BLaER1 (cell line): ENCODE results near the gene IFNK.
A peak's percentile ranks its signal among the peaks of the same experiment; 100 is the strongest.

ENCODE experiments used
- H3K27ac ChIP-seq: shearing (Covaris generic); formaldehyde crosslinking; 2 replicates; pipeline ENCODE4 v1.8.1; 2022
- H3K27me3 ChIP-seq: shearing (Covaris generic); formaldehyde crosslinking; 2 replicates; pipeline ENCODE4 v1.8.1; 2022
- H3K36me3 ChIP-seq: shearing (Covaris generic); formaldehyde crosslinking; 2 replicates; pipeline ENCODE4 v1.8.1; 2022
- H3K4me1 ChIP-seq: shearing (Covaris generic); formaldehyde crosslinking; 2 replicates; pipeline ENCODE4 v1.8.1; 2022
- H3K4me2 ChIP-seq: shearing (Covaris generic); formaldehyde crosslinking; 2 replicates; pipeline ENCODE4 v1.8.1; 2022
- H3K4me3 ChIP-seq: shearing (Covaris generic); formaldehyde crosslinking; 2 replicates; pipeline ENCODE4 v1.8.1; 2022
- H3K9ac ChIP-seq: shearing (Covaris generic); formaldehyde crosslinking; 2 replicates; pipeline ENCODE4 v1.8.1; 2022
- H3K9me3 ChIP-seq: shearing (Covaris generic); formaldehyde crosslinking; 2 replicates; pipeline ENCODE4 v1.8.1; 2022
- H4K20me1 ChIP-seq: shearing (Covaris generic); formaldehyde crosslinking; 2 replicates; pipeline ENCODE4 v1.8.1; 2022
- Cebpa-rat ChIP-seq: shearing (Covaris generic); IDR thresholded peaks from 2 replicates; pipeline ENCODE4 v1.8.1; 2022

IFNK gene

GRCh38 chr9:27524236-27524635 is at the start of gene IFNK:
Gene IFNK (plus strand): TSS chr9:27524290. CDS start chr9:27524337, 47 bp downstream.
- Histone ChIP-seq H3K27ac (no peak within 1 kb of the TSS), H3K4me1 (peaks cover 9% of the 10 kb centered on the region), H3K36me3 (no peaks in the 10 kb centered on the region), H3K9me3 (no peaks in the 10 kb centered on the region), H3K27me3 (peaks cover 5% of the 10 kb centered on the region; the same call in 1 of the 2 replicates), H4K20me1 (no peaks in the 10 kb centered on the region), H3K9ac (no peak within 1 kb of the TSS), H3K4me2 (no peak within 1 kb of the TSS), H3K4me3 (no peak within 1 kb of the TSS)
- TF ChIP-seq Cebpa-rat = no peak

- Histone ChIP-seq H3K4me3 (no peak overlapping the region), H3K4me1 (peaks cover 53% of the 10 kb centered on the region), H3K9me3 (peaks cover 18% of the 10 kb centered on the region), H3K27ac (no peak overlapping the region), H3K36me3 (no peaks in the 10 kb centered on the region), H4K20me1 (no peaks in the 10 kb centered on the region), H3K27me3 (no peaks in the 10 kb centered on the region), H3K4me2 (0 out of 2 replicates have a peak overlapping the region, but pooled peaks have one; percentile 5), H3K9ac (no peak overlapping the region)
- no peak for TF ChIP-seq Cebpa-rat
Observed at GRCh38 chr9:27474305-27474704, 49.8 kb upstream of the IFNK start.

- Histone ChIP-seq H3K9ac (no peak overlapping the region), H3K27me3 (no peaks in the 10 kb centered on the region), H3K4me1 (peaks cover 51% of the 10 kb centered on the region), H3K27ac (no peak overlapping the region), H3K4me2 (no peak overlapping the region), H3K36me3 (no peaks in the 10 kb centered on the region), H4K20me1 (no peaks in the 10 kb centered on the region), H3K4me3 (no peak overlapping the region), H3K9me3 (peaks cover 19% of the 10 kb centered on the region)
- no peak for TF ChIP-seq Cebpa-rat
Observed at GRCh38 chr9:27475057-27475595, 49.0 kb upstream of the IFNK start.

- Histone ChIP-seq H3K9me3 (peaks cover 19% of the 10 kb centered on the region), H3K36me3 (no peaks in the 10 kb centered on the region), H3K4me3 (no peak overlapping the region), H3K4me1 (peaks cover 34% of the 10 kb centered on the region), H3K27ac (no peak overlapping the region), H3K4me2 (no peak overlapping the region), H3K9ac (no peak overlapping the region), H4K20me1 (no peaks in the 10 kb centered on the region), H3K27me3 (no peaks in the 10 kb centered on the region)
- no peak for TF ChIP-seq Cebpa-rat
Observed at GRCh38 chr9:27476870-27477515, 47.1 kb upstream of the IFNK start.

GRCh38 chr9:27478322-27478721 is 45.8 kb upstream of the IFNK start:
- H3K4me3 ChIP-seq = no peak overlapping the region
- H3K9me3 ChIP-seq = peaks cover 19% of the 10 kb centered on the region
- H3K9ac ChIP-seq = no peak overlapping the region
- H3K27me3 ChIP-seq = no peaks in the 10 kb centered on the region
- H3K27ac ChIP-seq = no peak overlapping the region
- no peaks in the 10 kb centered on the region for H3K36me3 ChIP-seq
- peaks cover 21% of the 10 kb centered on the region for H3K4me1 ChIP-seq
- no peak for TF ChIP-seq Cebpa-rat
- no peaks in the 10 kb centered on the region for H4K20me1 ChIP-seq
- no peak overlapping the region for H3K4me2 ChIP-seq

GRCh38 chr9:27482709-27483108 is 41.4 kb upstream of the IFNK start:
- H3K4me1 ChIP-seq = peaks cover 52% of the 10 kb centered on the region

GRCh38 chr9:27483576-27483975 is 40.5 kb upstream of the IFNK start:
- peak overlapping the region; percentile 54 for H3K4me2 ChIP-seq

More at GRCh38 chr9:27482709-27483108, 41.4 kb upstream of the IFNK start:
- H4K20me1 ChIP-seq = no peaks in the 10 kb centered on the region
- no peak overlapping the region for H3K9ac ChIP-seq
- peaks cover 16% of the 10 kb centered on the region for H3K9me3 ChIP-seq
- H3K27me3 ChIP-seq = no peaks in the 10 kb centered on the region
- no peaks in the 10 kb centered on the region for H3K36me3 ChIP-seq
- H3K27ac ChIP-seq = no peak overlapping the region
- TF ChIP-seq Cebpa-rat = no peak
- H3K4me2 ChIP-seq = no peak overlapping the region
- H3K4me3 ChIP-seq = no peak overlapping the region

GRCh38 chr9:27485158-27485557 is 38.9 kb upstream of the IFNK start:
- TF ChIP-seq Cebpa-rat = no peak
- Histone ChIP-seq H3K4me1 (peaks cover 70% of the 10 kb centered on the region), H3K27me3 (no peaks in the 10 kb centered on the region), H3K9me3 (no peaks in the 10 kb centered on the region), H3K36me3 (no peaks in the 10 kb centered on the region), H4K20me1 (no peaks in the 10 kb centered on the region), H3K4me2 (peak overlapping the region; percentile 54), H3K27ac (no peak overlapping the region), H3K9ac (no peak overlapping the region), H3K4me3 (no peak overlapping the region)

More at GRCh38 chr9:27483576-27483975, 40.5 kb upstream of the IFNK start:
- Histone ChIP-seq H4K20me1 (no peaks in the 10 kb centered on the region), H3K27me3 (no peaks in the 10 kb centered on the region), H3K4me1 (peaks cover 61% of the 10 kb centered on the region), H3K4me3 (no peak overlapping the region), H3K9me3 (peaks cover 7% of the 10 kb centered on the region), H3K27ac (no peak overlapping the region), H3K9ac (no peak overlapping the region), H3K36me3 (no peaks in the 10 kb centered on the region)
- no peak for TF ChIP-seq Cebpa-rat

GRCh38 chr9:27487128-27487640 is 36.9 kb upstream of the IFNK start:
- Histone ChIP-seq H3K4me2 (peak overlapping the region; percentile 76), H3K4me3 (no peak overlapping the region), H3K27ac (peak overlapping the region; percentile 19; the same call in 1 of the 2 replicates), H3K27me3 (no peaks in the 10 kb centered on the region), H3K9me3 (no peaks in the 10 kb centered on the region), H4K20me1 (no peaks in the 10 kb centered on the region), H3K9ac (no peak overlapping the region), H3K4me1 (peaks cover 88% of the 10 kb centered on the region), H3K36me3 (no peaks in the 10 kb centered on the region)
- TF ChIP-seq Cebpa-rat = no peak

- Histone ChIP-seq H4K20me1 (no peaks in the 10 kb centered on the region), H3K4me1 (peaks cover 88% of the 10 kb centered on the region), H3K4me2 (peak overlapping the region; percentile 76), H3K4me3 (no peak overlapping the region), H3K36me3 (no peaks in the 10 kb centered on the region), H3K9me3 (peaks cover 5% of the 10 kb centered on the region; the same call in 1 of the 2 replicates), H3K9ac (no peak overlapping the region), H3K27ac (no peak overlapping the region), H3K27me3 (no peaks in the 10 kb centered on the region)
- no peak for TF ChIP-seq Cebpa-rat
Observed at GRCh38 chr9:27487927-27488326, 36.2 kb upstream of the IFNK start.
